IPS-18c (cell line): ENCODE results near the gene PRG3.

Experiments used
- H3K4me3 ChIP-seq: 2 replicates; pipeline ENCODE4 v1.7.0; 2013; ENCODE audit warnings: low read depth, mild to moderate bottlenecking, low read length, moderate library complexity; ENCODE audit not compliant: insufficient read depth
- H3K9me3 ChIP-seq: one replicate; pipeline ENCODE4 v1.6.1; 2013; ENCODE audit warnings: mild to moderate bottlenecking, low read length, moderate library complexity; ENCODE audit not compliant: control insufficient read depth, insufficient read depth

The PRG3 gene

DNA sequence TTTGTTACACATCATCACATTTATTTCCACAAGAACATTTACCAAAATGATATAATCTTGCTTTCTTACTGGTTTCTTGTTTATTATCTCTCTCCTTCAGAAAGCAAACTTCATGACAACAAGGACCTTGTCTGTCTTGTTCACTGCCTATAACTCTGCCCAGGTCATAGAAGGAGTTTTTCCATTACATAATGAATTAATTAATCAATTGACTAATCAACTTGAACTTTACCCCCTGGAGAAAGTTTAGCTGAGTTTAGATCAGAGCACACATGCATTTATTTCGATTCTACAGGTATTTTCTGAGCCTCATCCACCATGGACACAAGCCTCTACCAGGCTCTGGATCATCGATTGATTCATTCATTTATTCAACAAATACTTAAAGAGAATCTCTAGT, 15.8 kb upstream of the PRG3 start:
- Histone ChIP-seq H3K9me3 (no peaks in the 10 kb centered on the region), H3K4me3 (no peak overlapping the region)

DNA sequence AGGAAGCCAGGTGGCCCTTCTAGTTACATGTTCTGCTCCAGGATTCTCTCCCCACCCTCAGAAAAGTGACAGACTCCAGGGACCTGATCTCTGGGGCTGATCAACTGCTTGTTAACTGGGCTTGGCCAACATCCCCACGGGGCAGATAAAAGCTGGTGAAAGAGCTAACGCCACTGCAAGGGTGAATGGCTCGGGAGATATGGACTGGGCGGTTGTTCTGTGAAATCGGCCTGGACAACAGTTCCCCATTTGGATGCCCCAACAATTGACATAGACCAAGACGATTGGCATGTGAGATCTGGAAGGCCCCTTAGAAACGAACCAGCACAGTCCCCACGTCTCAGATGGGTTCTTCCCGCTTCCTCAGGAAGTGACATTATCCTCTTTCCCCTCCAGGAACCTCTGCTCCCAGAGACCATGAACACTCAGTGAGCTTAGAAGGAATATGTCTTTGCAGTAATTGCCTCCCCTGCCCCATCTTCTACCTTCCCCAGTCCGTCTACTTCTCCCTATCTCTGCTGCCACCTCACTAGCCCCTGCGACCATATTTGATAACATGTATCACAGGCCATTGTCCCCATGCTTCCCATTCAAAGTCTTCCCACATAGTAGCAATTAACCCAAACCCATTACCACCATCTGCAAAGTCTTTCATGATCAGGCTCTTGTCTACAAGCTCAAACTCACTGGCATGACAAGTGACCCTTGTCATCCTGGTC, 15.1 kb upstream of the PRG3 start:
- Histone ChIP-seq H3K4me3 (no peak overlapping the region), H3K9me3 (no peaks in the 10 kb centered on the region)

DNA sequence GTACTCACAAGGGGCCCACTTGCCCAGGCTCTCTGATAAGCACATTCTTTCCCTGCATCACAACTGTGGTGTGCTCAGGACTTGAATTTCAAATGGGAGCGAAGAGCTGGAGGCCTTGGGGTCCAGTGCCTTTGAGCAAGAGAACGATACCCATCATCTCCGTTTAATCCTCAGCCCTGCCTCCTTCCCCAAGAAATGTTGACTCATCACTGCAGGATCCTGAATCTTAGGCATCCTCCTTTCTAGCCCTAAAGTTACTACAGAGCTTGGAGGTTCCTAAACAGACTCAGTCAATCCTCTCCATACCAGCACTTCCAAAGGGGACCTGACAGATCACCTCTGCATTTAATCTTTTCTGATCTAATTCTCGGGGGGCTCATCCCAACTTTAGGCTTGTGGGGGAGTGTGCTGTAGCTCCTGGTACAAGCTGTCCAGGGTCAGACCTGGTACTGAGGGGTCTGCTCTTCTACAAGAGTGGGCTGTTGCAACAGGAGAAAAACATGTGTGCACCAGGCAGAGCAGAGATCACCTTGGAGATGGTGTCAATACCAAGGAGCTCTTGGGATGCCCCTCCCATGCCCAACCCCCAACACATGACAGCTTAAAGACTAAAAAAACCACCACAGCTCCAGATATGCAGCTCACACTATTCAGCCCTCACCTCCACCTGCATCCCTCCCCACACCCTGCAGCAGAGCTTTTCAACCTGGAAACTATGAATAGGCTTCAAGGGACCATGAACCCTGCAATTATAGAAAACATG, 13.4 kb upstream of the PRG3 start:
- no peaks in the 10 kb centered on the region for H3K9me3 ChIP-seq
- no peak overlapping the region for H3K4me3 ChIP-seq

DNA sequence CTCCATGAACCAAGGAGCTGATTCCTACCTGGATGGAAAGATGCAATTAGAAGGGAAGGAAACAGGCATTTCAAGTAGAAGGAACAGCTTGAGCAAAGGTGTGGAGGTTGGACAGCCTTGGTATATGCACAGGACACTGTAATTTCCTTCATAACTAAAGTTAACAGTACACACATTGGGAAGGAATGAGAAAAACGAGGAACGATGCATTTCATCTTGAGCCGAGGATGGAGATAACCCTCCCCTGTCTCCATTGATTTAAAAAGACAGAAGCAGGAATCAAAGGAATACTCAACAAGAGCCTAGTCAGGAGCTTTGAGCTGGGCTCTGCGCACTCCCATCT, 11.8 kb upstream of the PRG3 start:
- no peak overlapping the region for H3K4me3 ChIP-seq

DNA sequence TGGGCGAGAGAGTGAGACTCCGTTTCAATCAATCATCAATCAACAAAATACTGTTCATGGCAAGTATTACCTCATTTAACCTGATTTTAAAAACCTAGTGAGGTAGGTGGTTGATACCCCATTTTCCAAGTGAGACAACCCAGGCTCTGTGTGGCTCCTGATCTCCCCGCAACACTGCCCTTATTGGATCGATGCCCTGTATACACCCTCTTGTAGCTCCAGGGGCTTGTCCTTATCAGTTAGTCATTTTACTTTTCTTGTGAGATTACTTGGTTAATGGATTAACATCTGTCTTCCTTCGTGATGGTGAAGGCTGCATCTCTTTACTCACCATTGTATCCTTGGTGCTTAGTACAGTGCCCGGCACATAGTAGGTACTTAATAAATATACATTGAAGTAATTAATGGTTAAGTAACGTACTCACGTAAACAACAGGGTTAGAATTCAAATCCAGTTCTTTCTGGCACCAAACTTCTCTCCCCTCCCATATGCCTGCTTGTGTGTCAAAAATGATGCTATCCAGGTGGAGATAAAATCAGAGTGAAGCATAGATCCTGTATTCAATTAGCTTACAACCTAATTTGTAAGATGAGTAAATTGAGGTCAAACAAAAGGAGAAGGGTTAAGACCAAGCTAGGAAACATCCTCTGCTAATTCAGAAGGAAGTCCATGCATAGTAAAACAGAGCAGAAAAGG, 11.3 kb upstream of the PRG3 start:
- no peak overlapping the region for H3K4me3 ChIP-seq
- no peaks in the 10 kb centered on the region for H3K9me3 ChIP-seq

More for the DNA sequence above, 11.8 kb upstream of the PRG3 start:
- H3K9me3 ChIP-seq, result no peaks in the 10 kb centered on the region

DNA sequence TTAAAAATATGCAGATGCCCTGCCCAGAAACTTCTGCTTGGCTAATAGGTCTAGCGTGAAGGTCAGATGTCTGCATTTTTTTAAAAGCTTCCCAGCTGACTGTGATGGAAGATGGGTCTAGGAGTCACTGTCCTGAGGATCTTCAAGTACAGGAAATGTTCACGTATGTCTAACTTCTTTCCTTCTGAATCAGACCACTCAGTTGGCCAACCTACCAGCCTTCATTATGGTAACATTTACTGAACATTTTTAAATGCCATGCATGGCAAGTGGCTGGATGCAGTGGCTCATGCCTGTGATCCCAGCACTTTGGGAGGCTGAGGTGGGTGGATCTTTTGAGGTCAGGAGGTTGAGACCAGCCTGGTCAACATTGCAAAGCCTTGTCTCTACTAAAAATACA, 10.6 kb upstream of the PRG3 start:
- no peak overlapping the region for H3K4me3 ChIP-seq
- no peaks in the 10 kb centered on the region for H3K9me3 ChIP-seq

DNA sequence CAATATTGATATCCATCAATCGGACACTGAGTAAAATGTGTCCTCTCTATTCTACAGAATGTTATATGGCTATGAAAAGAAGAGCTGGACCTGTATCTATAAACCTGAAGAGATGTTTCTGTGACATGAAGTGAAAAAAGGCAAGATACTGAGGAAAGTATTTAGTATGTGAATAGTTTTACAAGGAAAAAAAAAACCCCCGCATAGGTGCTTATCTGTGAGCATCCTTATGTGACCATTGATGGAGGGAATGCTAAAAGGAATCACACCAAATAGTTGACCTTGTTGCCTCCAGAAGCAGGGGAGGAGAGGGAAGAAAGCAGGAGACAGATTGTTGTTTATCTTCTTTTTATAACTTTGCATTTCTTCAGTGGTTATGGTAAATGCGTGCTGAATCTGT, 10.2 kb upstream of the PRG3 start:
- Histone ChIP-seq H3K4me3 (no peak overlapping the region), H3K9me3 (no peaks in the 10 kb centered on the region)

DNA sequence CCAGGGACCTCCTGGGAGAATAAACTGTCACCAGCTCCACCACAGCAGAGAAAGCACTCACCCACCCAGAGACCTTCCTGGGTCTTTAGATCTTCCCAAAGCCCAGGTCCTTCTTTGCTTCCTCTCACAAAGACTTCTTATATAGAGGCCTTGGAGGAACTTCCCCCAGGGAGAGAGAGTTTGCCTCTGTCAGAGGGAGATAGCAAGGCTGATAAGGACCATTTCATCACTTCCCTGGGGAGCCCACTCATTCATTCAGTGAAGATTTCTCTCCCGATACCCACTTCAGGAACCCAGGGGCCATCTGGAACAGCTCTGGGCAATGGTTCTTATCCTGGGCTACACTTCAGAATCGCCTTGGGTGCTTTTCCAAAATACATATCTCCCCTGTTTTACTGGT, 9.6 kb upstream of the PRG3 start, which contains the start of gene PRG2:
PRG2 (minus strand) TSS at position 116 of the 400 bp plus-strand sequence. CDS start 706 bp downstream, outside the sequence.
- H3K4me3 ChIP-seq, result no peak within 1 kb of the TSS
- H3K9me3 ChIP-seq, result no peaks in the 10 kb centered on the region

DNA sequence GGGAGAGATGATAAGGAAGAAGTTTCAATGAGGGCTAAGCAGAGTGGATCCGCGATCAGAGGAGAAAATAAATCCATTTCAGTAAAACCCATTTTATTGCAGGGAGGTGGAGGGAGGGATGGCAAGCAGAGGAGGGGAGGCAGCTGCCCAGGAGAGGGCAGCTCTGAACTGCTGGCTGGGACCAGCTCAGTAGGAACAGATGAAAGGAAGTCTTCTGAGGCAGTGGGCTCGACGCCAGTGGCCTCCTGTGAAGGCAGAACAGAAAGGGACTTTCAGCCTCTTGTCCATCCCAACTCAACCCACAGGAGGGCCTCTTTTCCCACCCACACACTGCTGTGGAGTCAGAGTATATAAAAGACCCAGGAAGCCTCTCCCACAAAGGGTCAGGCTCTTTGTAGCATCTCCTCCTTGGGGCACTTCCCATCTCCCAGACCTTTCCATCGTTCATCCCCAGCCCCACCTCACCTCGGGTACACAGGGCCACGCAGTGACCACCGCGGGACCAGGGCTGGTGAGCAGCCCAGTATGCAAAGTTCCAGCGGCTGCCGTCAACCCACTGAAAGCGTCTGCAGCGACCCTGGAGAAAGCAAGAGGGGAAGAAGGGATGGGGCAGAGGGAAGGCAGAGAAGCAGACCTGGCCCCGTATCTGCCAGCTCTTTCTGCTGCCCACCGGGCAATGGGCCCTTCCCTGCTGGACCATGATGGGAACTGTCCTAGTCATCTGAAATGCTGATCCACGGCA, 6.5 kb upstream of the PRG3 start:
- H3K4me3 ChIP-seq, result no peak overlapping the region

DNA sequence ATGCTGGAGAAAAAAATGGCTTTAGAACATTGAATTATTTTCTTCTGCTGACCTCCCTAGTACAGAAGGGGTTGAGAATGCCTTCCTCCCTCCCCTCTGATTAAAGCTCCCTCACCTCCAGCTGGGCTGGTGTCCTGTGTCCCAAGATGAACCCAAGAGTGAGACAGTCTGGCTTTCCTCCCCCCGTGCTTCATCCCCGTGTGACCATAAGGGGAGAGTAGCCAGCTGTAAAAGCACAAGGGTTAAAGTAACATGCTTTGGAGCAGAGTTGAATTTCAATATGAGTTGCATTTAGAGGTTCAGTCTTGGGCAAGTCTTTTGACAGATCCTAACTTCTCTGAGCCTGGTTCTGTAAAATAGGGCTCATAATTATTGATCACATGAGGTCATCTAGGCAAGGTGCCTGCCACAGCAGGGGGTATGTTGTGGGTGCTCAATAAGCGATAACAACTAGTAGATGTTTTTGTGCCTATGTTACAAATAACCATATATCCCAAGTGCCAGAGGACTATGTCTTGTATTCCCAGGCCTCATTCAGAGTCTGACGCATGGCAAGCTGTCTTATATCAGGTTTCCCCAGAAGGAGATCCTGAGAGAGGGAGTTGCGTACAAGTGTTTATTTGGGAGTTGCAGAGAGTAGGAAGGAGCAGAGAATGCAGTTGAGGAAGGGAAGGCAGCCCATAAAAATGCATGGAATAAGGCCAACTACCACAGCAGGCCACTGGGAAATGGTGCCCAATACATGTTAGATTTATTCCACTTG, 5.4 kb upstream of the PRG3 start:
- H3K4me3 ChIP-seq, result no peak overlapping the region

More for the DNA sequence above, 6.5 kb upstream of the PRG3 start:
- no peaks in the 10 kb centered on the region for H3K9me3 ChIP-seq

DNA sequence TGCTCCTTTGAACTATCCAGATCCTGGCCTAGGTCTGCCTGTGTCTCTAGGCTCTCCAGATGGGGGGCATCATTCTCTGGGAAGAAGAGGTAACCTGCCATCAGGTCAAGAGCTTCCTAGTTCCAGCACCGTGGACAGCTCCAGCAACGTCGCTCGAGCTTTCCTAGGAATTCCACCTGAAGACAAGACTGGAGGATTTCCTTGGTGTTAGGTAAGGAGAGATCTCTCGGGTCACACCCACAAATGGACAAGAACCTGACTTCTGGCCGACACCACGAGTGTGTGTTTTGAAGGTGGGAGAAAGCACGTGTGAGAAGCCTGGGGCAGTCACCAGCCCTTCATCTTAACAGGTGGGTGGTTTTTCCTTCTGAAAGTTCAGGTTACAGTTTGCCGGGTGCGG, 1.2 kb downstream of the PRG3 start:
- no peaks in the 10 kb centered on the region for H3K9me3 ChIP-seq
- no peak overlapping the region for H3K4me3 ChIP-seq

More for the DNA sequence above, 5.4 kb upstream of the PRG3 start:
- H3K9me3 ChIP-seq, result no peaks in the 10 kb centered on the region

DNA sequence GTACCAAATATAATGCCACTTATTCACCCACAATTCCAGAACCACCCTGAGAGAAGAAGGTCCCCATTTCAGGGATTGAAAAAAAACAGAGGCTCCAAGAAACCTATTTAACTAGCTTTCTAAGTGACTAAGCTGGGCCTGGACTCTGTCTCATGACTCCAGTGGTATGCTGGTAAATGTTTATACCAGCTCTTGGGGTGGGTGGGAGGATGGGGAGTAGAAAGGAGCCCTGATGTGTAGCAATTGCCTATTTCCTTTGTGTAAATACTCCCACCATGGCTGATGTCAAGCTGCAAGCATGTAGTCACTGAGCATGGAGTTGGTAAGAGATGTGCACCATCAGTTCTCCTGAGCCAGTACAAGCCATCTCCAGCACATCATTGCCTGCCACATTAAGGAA, 2.8 kb downstream of the PRG3 start:
- H3K9me3 ChIP-seq, result no peaks in the 10 kb centered on the region
- H3K4me3 ChIP-seq, result no peak overlapping the region

DNA sequence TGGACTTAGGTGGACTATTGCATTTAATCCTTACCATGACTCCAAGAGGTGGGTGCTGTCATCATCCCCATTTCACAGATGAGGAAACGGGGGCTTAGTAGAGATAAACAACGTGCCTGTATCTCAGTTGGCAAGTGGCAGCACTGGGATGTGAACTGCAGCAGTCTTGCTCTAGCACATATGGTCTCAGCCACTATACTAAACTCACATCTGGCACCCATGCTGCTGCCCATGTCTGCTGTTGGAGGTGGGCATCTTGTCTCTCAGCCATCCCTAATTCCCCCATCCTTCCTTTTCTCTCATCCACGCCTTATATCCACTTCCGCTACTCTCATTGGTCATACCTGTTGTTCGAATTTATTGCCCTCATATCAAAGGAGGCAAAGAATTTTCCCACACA, 3.8 kb downstream of the PRG3 start:
- Histone ChIP-seq H3K9me3 (no peaks in the 10 kb centered on the region), H3K4me3 (no peak overlapping the region)

DNA sequence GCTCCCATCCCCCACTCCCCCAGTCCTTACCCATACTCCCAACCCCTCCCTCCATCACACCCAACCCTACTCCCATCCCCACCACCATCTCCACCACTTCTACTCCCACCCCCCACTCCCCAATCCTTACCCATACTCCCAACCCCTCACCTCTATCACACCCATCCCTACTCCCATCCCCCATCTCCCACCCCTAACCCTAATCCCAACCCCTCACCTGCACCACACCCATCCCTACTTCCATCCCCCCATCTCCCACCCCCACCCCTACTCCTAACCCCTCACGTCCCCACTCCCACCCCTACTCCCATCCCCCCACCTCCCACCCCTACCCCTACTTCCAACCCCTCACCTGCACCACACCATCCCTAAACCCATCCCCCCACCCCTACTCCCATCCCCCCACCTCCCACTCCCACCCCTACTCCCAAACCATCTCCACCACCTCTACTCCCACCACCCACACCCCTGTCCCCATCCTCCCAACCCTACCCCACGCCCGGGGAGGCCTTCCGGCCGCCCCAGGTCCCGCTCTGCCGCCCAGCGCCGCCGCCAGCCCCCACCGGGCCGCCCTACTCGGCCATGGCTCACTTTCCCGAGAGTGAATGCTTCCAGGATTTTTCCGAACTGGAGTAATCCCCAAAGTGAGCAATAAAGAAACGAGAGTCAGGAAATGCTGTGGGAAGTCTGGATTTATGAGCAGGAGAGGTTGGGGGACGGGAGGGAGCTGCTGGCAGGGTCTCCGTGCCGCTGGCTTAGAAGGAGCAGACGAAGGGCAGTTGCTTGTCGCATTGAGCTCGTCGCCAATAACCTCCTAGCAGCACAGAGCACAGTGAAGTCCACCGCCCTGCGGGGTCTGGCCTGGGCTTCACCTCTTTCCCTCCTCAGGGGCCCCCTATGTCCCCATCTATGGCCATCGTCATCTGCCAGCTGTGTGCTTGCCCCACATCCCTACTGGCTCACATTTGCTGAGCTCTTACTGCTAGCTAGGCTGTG, 4.6 kb downstream of the PRG3 start:
- no peak overlapping the region for H3K4me3 ChIP-seq
- H3K9me3 ChIP-seq, result no peaks in the 10 kb centered on the region

DNA sequence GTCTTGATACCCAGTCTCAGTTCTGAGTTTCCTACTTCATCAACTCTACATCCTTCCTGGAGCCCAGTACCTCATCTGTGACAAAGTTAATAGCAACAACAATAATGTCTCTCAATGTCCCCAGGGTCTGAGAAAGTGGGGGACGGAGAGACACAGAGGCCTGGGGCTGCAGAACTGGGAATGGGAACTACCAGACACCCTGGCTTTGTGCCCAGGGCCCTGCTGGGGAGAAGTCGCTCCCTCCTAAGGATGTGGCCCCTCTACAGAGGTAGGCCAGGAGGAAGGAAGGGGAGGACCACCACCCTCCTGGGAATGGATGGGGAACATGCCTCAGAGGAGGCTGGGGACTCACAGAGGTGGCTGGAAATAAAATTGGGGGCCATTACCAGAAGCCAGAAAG, 5.5 kb downstream of the PRG3 start:
- H3K9me3 ChIP-seq, result no peaks in the 10 kb centered on the region
- H3K4me3 ChIP-seq, result no peak overlapping the region

DNA sequence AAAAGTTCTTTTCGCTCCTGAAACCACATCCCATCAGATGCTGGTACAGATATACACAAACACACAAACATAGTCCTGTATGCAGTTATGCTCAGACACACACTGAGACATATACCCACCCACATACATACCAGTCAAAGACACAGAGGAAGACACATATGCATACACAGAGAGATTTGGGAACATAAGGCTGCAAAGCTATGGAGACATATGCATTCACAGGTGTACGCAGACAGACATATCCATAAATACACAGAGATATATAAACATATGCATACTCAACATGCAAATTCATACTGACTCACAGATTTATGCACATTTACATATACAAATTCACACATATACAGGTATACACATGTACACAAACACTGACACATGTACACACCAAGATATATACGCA, 6.0 kb downstream of the PRG3 start:
- no peak overlapping the region for H3K4me3 ChIP-seq
- no peaks in the 10 kb centered on the region for H3K9me3 ChIP-seq
